Colonic mucosa (tissue), 4 donors: ENCODE data around the gene LRRC53. TPM values are rescaled to one million over a fixed set of nuclear protein-coding genes. Genes with fewer than 3 reads are reported as not detected.

Experiments
- DNase-seq: peaks from one replicate; pipeline ENCODE4 v3.0.0-alpha.2; 2020
- H3K27ac ChIP-seq: fragments of 200-600 bp; one replicate; pipeline ENCODE4 v1.8.0; 2021
- H3K27me3 ChIP-seq: fragments of 200-600 bp; one replicate; pipeline ENCODE4 v1.8.0; 2021
- H3K36me3 ChIP-seq: fragments of 200-600 bp; one replicate; pipeline ENCODE4 v1.8.0; 2021
- H3K4me1 ChIP-seq: fragments of 200-600 bp; one replicate; pipeline ENCODE4 v1.8.0; 2021; ENCODE audit warnings: mild to moderate bottlenecking
- H3K4me3 ChIP-seq: fragments of 200-600 bp; one replicate; pipeline ENCODE4 v1.8.0; 2021
- H3K9ac ChIP-seq, 2 donors: one replicate each; pipeline ENCODE4 v1.7.0; 2013; ENCODE audit warnings: control low read depth in 2 of 2, low read depth in 2 of 2, low read length in 2 of 2
- H3K9me3 ChIP-seq: fragments of 200-600 bp; one replicate; pipeline ENCODE4 v1.8.0; 2021
- CTCF ChIP-seq: fragments of 200-600 bp; IDR thresholded peaks from one replicate; pipeline ENCODE4 v1.8.0; 2022; ENCODE audit warnings: antibody characterized with exemption, mild to moderate bottlenecking
- intact Hi-C: fragments of 100-400 bp; cut with DNase I; formaldehyde crosslinking; loops from one replicate; pipeline ENCODE4 v1.14.1; 2022
- total RNA-seq, 2 donors: library from RNA; stranded (reverse); fragmentation: NEBNext Ultra II Directional in 1 of 2; extraction: Animal tissue kit (Norgen Biotek cat#: 25700) in 1 of 2; gene quantifications; one replicate each; pipeline ENCODE4 v1.2.1, GENCODE V29; 2021
- donor health status: healthy.
- donor health status: DM: no; HTN: no; CAD: no.
- donor health status: DM: no; HTN: no; CAD: no.

LRRC53 gene
- total RNA-seq, 2 donors from 2014 or later = 0.07 TPM; not detected in 1

- H3K36me3 ChIP-seq = no peaks in the 10 kb centered on the region
- no peak overlapping the region for H3K27ac ChIP-seq
- H3K9ac ChIP-seq = no peak overlapping the region
- no peaks in the 10 kb centered on the region for H3K4me1 ChIP-seq
- intact Hi-C loops = no loop called here
- DNase-seq = no peak
- H3K4me3 ChIP-seq = no peak overlapping the region
- no peak for TF ChIP-seq CTCF
- no peaks in the 10 kb centered on the region for H3K27me3 ChIP-seq
- H3K9me3 ChIP-seq = no peaks in the 10 kb centered on the region
Measured at GRCh38 chr1:74467786-74468377, 44.5 kb downstream of the LRRC53 start.

DNA sequence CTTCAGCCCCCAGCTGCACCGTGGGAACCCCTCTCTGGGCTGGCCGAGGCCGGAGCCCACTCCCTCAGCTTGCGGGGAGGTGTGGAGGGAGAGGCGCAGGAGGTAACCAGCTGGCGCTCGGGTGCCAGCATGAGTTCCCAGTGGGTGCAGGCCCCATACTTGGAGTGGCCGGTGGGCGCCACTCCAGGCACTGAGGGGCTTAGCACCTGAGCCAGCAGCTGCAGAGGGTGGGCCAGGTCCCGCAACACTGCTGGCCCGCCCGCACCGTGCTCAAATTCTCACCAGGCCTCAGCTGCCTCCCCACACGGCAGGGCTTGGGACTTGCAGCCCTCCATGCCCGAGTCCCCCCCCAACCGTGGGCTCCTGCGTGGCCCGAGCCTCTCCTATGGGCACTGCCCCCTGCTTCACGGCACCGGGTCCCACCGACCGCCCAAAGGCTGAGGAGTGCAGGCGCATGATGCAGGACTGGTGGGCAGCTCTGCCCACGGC is 47.2 kb downstream of the LRRC53 start:
- DNase-seq = no peak
- intact Hi-C loops = no loop called here
- Histone ChIP-seq H3K9ac (no peak overlapping the region), H3K27ac (no peak overlapping the region), H3K4me1 (no peaks in the 10 kb centered on the region), H3K9me3 (no peaks in the 10 kb centered on the region), H3K36me3 (no peaks in the 10 kb centered on the region), H3K27me3 (no peaks in the 10 kb centered on the region), H3K4me3 (no peak overlapping the region)
- no peak for TF ChIP-seq CTCF

GRCh38 chr1:74464037-74464436 is 48.4 kb downstream of the LRRC53 start:
- Histone ChIP-seq H3K27me3 (no peaks in the 10 kb centered on the region), H3K4me1 (no peaks in the 10 kb centered on the region), H3K4me3 (no peak overlapping the region), H3K27ac (no peak overlapping the region), H3K9me3 (no peaks in the 10 kb centered on the region), H3K9ac (no peak overlapping the region), H3K36me3 (no peaks in the 10 kb centered on the region)
- intact Hi-C loops = no loop called here
- no peak for TF ChIP-seq CTCF
- no peak for DNase-seq

- Histone ChIP-seq H3K9ac (no peak overlapping the region), H3K4me1 (no peaks in the 10 kb centered on the region), H3K4me3 (no peak overlapping the region), H3K9me3 (no peaks in the 10 kb centered on the region), H3K27me3 (no peaks in the 10 kb centered on the region), H3K36me3 (no peaks in the 10 kb centered on the region), H3K27ac (no peak overlapping the region)
- intact Hi-C loops = no loop called here
- no peak for DNase-seq
- no peak for TF ChIP-seq CTCF
Measured at GRCh38 chr1:74463333-74463988, 49.0 kb downstream of the LRRC53 start.

- Histone ChIP-seq H3K9ac (no peak overlapping the region), H3K4me1 (no peaks in the 10 kb centered on the region), H3K27ac (no peak overlapping the region), H3K9me3 (no peaks in the 10 kb centered on the region), H3K4me3 (no peak overlapping the region), H3K27me3 (no peaks in the 10 kb centered on the region), H3K36me3 (no peaks in the 10 kb centered on the region)
- intact Hi-C loops = no loop called here
- no peak for DNase-seq
- no peak for TF ChIP-seq CTCF
Measured at GRCh38 chr1:74457253-74457652, 55.2 kb downstream of the LRRC53 start.
